SK-N-SH (cell line): Measurements from ENCODE around the gene KRT222.

ENCODE experiments used
- CHD2 ChIP-seq: fragments of 150-350 bp; IDR thresholded peaks from 2 replicates; pipeline ENCODE4 v1.6.1; 2018; ENCODE audit warnings: low read length; ENCODE audit not compliant: partially characterized antibody
- CTCF ChIP-seq: fragments of 200-600 bp; sonication (generic); IDR thresholded peaks from 2 replicates; pipeline ENCODE4 v1.6.1; 2017; ENCODE audit warnings: antibody characterized with exemption, mild to moderate bottlenecking, moderate library complexity
- EP300 ChIP-seq, 2 experiments: IDR thresholded peaks; 2 replicates each; pipeline versions ENCODE4 v1.4.0 to v1.6.1; 2012; ENCODE audit warnings: borderline replicate concordance in 1 of 2, low read depth in 1 of 2, low read length in 1 of 2
- EZH2phosphoT487 ChIP-seq: fragments of 200-600 bp; sonication (generic); IDR thresholded peaks from 2 replicates; pipeline ENCODE4 v1.6.1; 2017; ENCODE audit warnings: low read depth, mixed run types, mild to moderate bottlenecking, antibody characterized with exemption, moderate library complexity, borderline replicate concordance
- NRF1 ChIP-seq: IDR thresholded peaks from 2 replicates; pipeline ENCODE4 v1.6.1; 2012; ENCODE audit warnings: low read depth, mild to moderate bottlenecking, low read length
- PBX3 ChIP-seq: IDR thresholded peaks from 2 replicates; pipeline ENCODE4; 2012
- POLR2AphosphoS5 ChIP-seq: IDR thresholded peaks from 2 replicates; pipeline ENCODE4 v1.6.1; 2012; ENCODE audit warnings: low read depth, low read length
- RAD21 ChIP-seq: IDR thresholded peaks from 2 replicates; pipeline ENCODE4 v1.6.1; 2012; ENCODE audit warnings: mild to moderate bottlenecking, low read length
- RFX5 ChIP-seq: IDR thresholded peaks from 2 replicates; pipeline ENCODE4 v1.6.1; 2012; ENCODE audit warnings: mild to moderate bottlenecking, improper control_type of control experiment, low read length
- TAF1 ChIP-seq: IDR thresholded peaks from 2 replicates; pipeline ENCODE4 v1.6.1; 2012; ENCODE audit warnings: low read depth, mild to moderate bottlenecking, low read length, moderate library complexity, borderline replicate concordance
- TEAD4 ChIP-seq: IDR thresholded peaks from 2 replicates; pipeline ENCODE4 v1.4.0; 2012; ENCODE audit warnings: mild to moderate bottlenecking, borderline replicate concordance; ENCODE audit not compliant: insufficient read depth
- TF ChIP-seq, protein P1 (sequence below): IDR thresholded peaks from 2 replicates; pipeline ENCODE4 v1.4.0; 2012; ENCODE audit warnings: low read depth
- TF ChIP-seq, protein P2 (sequence below): IDR thresholded peaks from 2 replicates; pipeline ENCODE4 v1.6.1; 2012; ENCODE audit warnings: mild to moderate bottlenecking, low read depth, low read length, moderate library complexity

DNA sequence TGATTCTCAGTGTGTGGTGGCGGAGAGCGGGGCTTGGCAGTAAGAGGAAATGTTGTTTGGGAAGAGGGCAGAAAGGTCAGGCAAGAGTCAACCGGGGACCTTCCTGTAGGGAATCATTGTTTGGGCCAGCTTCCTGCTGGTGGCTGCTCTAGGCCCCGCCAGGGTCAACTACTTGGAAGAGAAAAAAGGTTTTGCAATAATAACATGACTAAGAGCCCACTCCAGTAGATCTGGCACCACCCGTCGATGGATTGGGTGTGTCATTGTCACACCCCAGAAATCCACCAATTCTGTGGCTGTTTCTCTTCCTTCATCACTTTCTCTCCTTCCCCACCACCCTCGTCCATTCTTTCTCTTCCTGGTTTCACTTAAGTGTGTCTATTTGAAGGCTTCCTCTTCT lies 42.8 kb upstream of the KRT222 start:
- TF ChIP-seq CTCF (no peak), EP300 (IDR thresholded peaks at IDR 0.05; ENCODE audit: borderline replicate concordance in 1 of 2, low read depth in 1 of 2, low read length in 1 of 2) (no peak), POLR2AphosphoS5 (no peak), RFX5 (no peak), RAD21 (no peak), EZH2phosphoT487 (no peak), TAF1 (no peak), PBX3 (no peak), NRF1 (no peak), TEAD4 (no peak), CHD2 (no peak)
- TF ChIP-seq, protein P1, sequence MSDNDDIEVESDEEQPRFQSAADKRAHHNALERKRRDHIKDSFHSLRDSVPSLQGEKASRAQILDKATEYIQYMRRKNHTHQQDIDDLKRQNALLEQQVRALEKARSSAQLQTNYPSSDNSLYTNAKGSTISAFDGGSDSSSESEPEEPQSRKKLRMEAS, result no peak
- TF ChIP-seq, protein P2, sequence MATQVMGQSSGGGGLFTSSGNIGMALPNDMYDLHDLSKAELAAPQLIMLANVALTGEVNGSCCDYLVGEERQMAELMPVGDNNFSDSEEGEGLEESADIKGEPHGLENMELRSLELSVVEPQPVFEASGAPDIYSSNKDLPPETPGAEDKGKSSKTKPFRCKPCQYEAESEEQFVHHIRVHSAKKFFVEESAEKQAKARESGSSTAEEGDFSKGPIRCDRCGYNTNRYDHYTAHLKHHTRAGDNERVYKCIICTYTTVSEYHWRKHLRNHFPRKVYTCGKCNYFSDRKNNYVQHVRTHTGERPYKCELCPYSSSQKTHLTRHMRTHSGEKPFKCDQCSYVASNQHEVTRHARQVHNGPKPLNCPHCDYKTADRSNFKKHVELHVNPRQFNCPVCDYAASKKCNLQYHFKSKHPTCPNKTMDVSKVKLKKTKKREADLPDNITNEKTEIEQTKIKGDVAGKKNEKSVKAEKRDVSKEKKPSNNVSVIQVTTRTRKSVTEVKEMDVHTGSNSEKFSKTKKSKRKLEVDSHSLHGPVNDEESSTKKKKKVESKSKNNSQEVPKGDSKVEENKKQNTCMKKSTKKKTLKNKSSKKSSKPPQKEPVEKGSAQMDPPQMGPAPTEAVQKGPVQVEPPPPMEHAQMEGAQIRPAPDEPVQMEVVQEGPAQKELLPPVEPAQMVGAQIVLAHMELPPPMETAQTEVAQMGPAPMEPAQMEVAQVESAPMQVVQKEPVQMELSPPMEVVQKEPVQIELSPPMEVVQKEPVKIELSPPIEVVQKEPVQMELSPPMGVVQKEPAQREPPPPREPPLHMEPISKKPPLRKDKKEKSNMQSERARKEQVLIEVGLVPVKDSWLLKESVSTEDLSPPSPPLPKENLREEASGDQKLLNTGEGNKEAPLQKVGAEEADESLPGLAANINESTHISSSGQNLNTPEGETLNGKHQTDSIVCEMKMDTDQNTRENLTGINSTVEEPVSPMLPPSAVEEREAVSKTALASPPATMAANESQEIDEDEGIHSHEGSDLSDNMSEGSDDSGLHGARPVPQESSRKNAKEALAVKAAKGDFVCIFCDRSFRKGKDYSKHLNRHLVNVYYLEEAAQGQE, result no peak
